Measurements from ENCODE around the gene EXT2. TPM values are rescaled to one million over a fixed set of nuclear protein-coding genes. Genes with fewer than 3 reads are reported as not detected.

The EXT2 gene
- total RNA-seq, 2 donors from 2014 or later = 47.7 to 60.3 TPM

DNA sequence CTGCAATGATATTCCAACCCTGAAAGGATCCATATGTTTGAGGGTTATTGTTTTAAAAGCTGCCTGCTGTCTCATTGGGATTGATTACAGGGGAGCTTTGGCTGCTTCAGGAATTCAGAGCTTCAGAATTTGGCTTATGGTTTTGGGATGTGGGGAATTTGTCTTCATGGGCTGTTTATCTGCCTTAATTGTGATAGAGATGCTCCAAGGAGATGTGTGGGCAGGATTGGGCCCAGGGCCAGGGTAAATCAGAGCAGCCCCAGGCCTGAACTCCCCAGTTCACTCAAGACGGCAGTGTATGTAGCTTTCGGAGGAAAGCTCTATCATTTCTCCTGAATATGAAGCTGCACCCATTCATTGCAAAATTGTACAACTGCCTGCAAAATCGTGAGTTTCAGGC, 126.0 kb downstream of the EXT2 start:
- H3K36me3 Mint-ChIP-seq (ENCODE audit: low read depth) = peaks cover 2% of the 10 kb centered on the region
- no peak overlapping the region for H3K27ac Mint-ChIP-seq
- no peaks in the 10 kb centered on the region for H3K9me3 Mint-ChIP-seq

DNA sequence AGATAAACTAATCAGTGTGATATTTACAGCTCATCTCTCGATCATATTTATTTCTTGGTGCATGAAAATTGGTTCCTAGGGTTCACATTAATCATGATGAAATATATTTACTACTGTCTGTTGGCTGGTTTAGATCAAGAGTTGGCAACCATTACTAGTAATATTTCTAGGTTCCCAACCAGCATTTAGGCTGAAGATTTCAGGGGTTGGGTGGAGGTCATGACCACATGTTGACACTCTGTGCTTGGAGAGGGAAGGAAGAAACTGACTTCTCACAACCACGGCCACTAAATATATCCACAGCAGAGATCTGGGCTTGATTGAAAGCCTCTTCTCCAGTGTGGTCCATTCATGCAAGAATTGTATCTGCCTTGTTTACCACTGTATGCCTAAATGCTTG, 126.5 kb downstream of the EXT2 start:
- Mint-ChIP-seq H3K36me3 (ENCODE audit: low read depth) (peaks cover 2% of the 10 kb centered on the region), H3K4me1 (no peaks in the 10 kb centered on the region), H3K27me3 (ENCODE audit: insufficient read depth) (no peaks in the 10 kb centered on the region), H3K27ac (no peak overlapping the region), H3K4me3 (no peak overlapping the region), H3K9me3 (no peaks in the 10 kb centered on the region)
- Histone ChIP-seq H3K4me1 (ENCODE audit: control insufficient read depth, insufficient read depth, low read length) (no peaks in the 10 kb centered on the region), H3K4me3 (ENCODE audit: low read length) (no peak overlapping the region), H3K9me3 (ENCODE audit: control insufficient read depth, low read length) (no peaks in the 10 kb centered on the region), H3K27me3 (ENCODE audit: control insufficient read depth, insufficient read depth, low read length, poor library complexity, severe bottlenecking) (no peaks in the 10 kb centered on the region), H3K9ac (ENCODE audit: extremely low read depth, low read length, poor library complexity, severe bottlenecking) (no peak overlapping the region), H3K36me3 (ENCODE audit: control insufficient read depth, insufficient read depth, low read length) (no peaks in the 10 kb centered on the region), H3K27ac (ENCODE audit: low read depth, low read length) (no peak overlapping the region)
- WGBS, 2 experiments (ENCODE audit: insufficient coverage in 1 of 2, insufficient read length in 1 of 2) = 100% methylated on average over 1 to 2 of the region's 2 CpGs
- TF ChIP-seq, protein P1, sequence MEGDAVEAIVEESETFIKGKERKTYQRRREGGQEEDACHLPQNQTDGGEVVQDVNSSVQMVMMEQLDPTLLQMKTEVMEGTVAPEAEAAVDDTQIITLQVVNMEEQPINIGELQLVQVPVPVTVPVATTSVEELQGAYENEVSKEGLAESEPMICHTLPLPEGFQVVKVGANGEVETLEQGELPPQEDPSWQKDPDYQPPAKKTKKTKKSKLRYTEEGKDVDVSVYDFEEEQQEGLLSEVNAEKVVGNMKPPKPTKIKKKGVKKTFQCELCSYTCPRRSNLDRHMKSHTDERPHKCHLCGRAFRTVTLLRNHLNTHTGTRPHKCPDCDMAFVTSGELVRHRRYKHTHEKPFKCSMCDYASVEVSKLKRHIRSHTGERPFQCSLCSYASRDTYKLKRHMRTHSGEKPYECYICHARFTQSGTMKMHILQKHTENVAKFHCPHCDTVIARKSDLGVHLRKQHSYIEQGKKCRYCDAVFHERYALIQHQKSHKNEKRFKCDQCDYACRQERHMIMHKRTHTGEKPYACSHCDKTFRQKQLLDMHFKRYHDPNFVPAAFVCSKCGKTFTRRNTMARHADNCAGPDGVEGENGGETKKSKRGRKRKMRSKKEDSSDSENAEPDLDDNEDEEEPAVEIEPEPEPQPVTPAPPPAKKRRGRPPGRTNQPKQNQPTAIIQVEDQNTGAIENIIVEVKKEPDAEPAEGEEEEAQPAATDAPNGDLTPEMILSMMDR (conservative IDR thresholded peaks at IDR 0.05) = no peak
- no peak for DNase-seq

More for the DNA sequence above, 126.0 kb downstream of the EXT2 start:
- H3K4me3 ChIP-seq (ENCODE audit: low read length) = no peak overlapping the region
- H3K27ac ChIP-seq (ENCODE audit: low read depth, low read length) = no peak overlapping the region
- H3K27me3 ChIP-seq (ENCODE audit: control insufficient read depth, insufficient read depth, low read length, poor library complexity, severe bottlenecking) = no peaks in the 10 kb centered on the region
- H3K9me3 ChIP-seq (ENCODE audit: control insufficient read depth, low read length) = no peaks in the 10 kb centered on the region
- Mint-ChIP-seq H3K4me3 (no peak overlapping the region), H3K4me1 (no peaks in the 10 kb centered on the region), H3K27me3 (ENCODE audit: insufficient read depth) (no peaks in the 10 kb centered on the region)
- no peaks in the 10 kb centered on the region for H3K4me1 ChIP-seq (ENCODE audit: control insufficient read depth, insufficient read depth, low read length)
- WGBS, 2 experiments (ENCODE audit: insufficient coverage in 1 of 2, insufficient read length in 1 of 2) = 87 to 92% methylated on average over 3 of the region's 3 CpGs
- TF ChIP-seq, protein P1 (conservative IDR thresholded peaks at IDR 0.05) = no peak
- no peak overlapping the region for H3K9ac ChIP-seq (ENCODE audit: extremely low read depth, low read length, poor library complexity, severe bottlenecking)
- no peaks in the 10 kb centered on the region for H3K36me3 ChIP-seq (ENCODE audit: control insufficient read depth, insufficient read depth, low read length)
- no peak for DNase-seq

GRCh38 chr11:44223238-44223637, 127.8 kb downstream of the EXT2 start:
- no peaks in the 10 kb centered on the region for H3K9me3 Mint-ChIP-seq
- no peaks in the 10 kb centered on the region for H3K36me3 ChIP-seq (ENCODE audit: control insufficient read depth, insufficient read depth, low read length)
- no peak overlapping the region for H3K27ac Mint-ChIP-seq
- H3K4me1 Mint-ChIP-seq = no peaks in the 10 kb centered on the region
- H3K4me3 ChIP-seq (ENCODE audit: low read length) = no peak overlapping the region
- H3K27me3 ChIP-seq (ENCODE audit: control insufficient read depth, insufficient read depth, low read length, poor library complexity, severe bottlenecking) = no peaks in the 10 kb centered on the region
- H3K9ac ChIP-seq (ENCODE audit: extremely low read depth, low read length, poor library complexity, severe bottlenecking) = no peak overlapping the region
- no peak overlapping the region for H3K27ac ChIP-seq (ENCODE audit: low read depth, low read length)
- no peak for DNase-seq
- no peak overlapping the region for H3K4me3 Mint-ChIP-seq
- no peaks in the 10 kb centered on the region for H3K27me3 Mint-ChIP-seq (ENCODE audit: insufficient read depth)
- TF ChIP-seq, protein P1 (conservative IDR thresholded peaks at IDR 0.05) = no peak
- H3K4me1 ChIP-seq (ENCODE audit: control insufficient read depth, insufficient read depth, low read length) = no peaks in the 10 kb centered on the region
- no peaks in the 10 kb centered on the region for H3K9me3 ChIP-seq (ENCODE audit: control insufficient read depth, low read length)
- H3K36me3 Mint-ChIP-seq (ENCODE audit: low read depth) = peaks cover 2% of the 10 kb centered on the region

Data from endodermal cell (in vitro differentiated cells).